Prostate gland (tissue), 2 donors: ENCODE results near the gene GET3.

Source experiments
- POLR2A ChIP-seq: fragments of 450-650 bp; IDR thresholded peaks from one replicate; pipeline ENCODE4 v1.6.1; 2016; ENCODE audit warnings: antibody characterized with exemption, mild to moderate bottlenecking
- POLR2AphosphoS5 ChIP-seq: sonication (generic); formaldehyde crosslinking; IDR thresholded peaks from one replicate; pipeline ENCODE4 v1.6.1; 2017; ENCODE audit warnings: antibody characterized with exemption
- TF ChIP-seq, protein P1 (sequence below), 4 experiments: fragments of 200-600 bp in 2 of 4; fragments of 450-650 bp in 2 of 4; sonication (generic) in 2 of 4; IDR thresholded peaks; 1 replicate in 3 of 4; 2 replicates in 1 of 4; pipeline ENCODE4 v1.5.1; 2016 to 2019; ENCODE audit warnings: antibody characterized with exemption in 4 of 4, mild to moderate bottlenecking in 2 of 4, moderate library complexity in 2 of 4

DNA sequence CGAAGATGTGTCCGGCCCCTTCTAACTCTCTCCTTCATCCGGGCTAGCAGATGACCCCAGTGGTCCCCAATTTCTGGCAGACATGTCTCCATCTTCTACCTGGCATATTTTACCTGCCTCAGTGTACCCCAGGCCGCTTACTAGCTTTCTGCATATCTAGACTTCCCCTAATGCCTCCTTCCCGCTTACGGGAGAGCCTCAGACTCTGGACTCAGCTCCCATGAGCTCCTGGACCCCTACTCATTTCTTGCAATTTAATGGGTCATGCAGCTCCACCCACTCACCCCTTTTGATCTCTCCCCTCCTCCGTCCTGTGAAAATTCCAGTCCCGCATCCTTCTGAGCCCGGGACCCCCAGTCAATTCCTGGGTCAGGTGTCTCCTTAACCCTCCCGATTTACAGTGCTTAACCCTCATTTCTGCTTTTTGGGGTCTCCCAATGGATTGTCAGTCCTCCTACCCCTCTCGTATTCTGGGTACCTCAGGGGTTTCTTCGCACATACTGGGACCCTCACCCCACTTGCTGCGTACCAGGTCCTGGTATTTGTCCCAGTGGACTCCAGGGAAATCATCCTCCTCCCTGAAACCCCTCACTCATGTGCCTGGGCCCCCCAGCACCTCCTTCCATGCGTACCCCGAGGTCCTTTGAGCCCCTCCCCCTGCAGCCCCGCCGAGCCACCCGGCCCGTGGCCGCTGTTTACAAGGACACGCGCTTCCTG is 53.5 kb downstream of the GET3 start:
- TF ChIP-seq, protein P1, sequence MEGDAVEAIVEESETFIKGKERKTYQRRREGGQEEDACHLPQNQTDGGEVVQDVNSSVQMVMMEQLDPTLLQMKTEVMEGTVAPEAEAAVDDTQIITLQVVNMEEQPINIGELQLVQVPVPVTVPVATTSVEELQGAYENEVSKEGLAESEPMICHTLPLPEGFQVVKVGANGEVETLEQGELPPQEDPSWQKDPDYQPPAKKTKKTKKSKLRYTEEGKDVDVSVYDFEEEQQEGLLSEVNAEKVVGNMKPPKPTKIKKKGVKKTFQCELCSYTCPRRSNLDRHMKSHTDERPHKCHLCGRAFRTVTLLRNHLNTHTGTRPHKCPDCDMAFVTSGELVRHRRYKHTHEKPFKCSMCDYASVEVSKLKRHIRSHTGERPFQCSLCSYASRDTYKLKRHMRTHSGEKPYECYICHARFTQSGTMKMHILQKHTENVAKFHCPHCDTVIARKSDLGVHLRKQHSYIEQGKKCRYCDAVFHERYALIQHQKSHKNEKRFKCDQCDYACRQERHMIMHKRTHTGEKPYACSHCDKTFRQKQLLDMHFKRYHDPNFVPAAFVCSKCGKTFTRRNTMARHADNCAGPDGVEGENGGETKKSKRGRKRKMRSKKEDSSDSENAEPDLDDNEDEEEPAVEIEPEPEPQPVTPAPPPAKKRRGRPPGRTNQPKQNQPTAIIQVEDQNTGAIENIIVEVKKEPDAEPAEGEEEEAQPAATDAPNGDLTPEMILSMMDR (IDR thresholded peaks at IDR 0.05), result no peak
- no peak for TF ChIP-seq POLR2A
- no peak for TF ChIP-seq POLR2AphosphoS5
